Measurements from ENCODE around the gene APAF1. TPM values are rescaled to one million over a fixed set of nuclear protein-coding genes. Genes with fewer than 3 reads are reported as not detected.

The APAF1 gene
- total and polyA plus RNA-seq, 2 of the 13 experiments (the other 11 are each of a cell fraction or from before 2014, with no cell fraction given): 6.0 to 13.0 TPM

GRCh38 chr12:98644433-98644711 lies 718 bp upstream of the APAF1 start (continued):
- TF ChIP-seq ZNF569 (CRISPR knock-in tag; IDR thresholded peaks at IDR 0.05; ENCODE audit: borderline replicate concordance) (peak; percentile 74; the same call in 1 of the 2 replicates), GRHL1 (CRISPR knock-in tag; conservative IDR thresholded peaks at IDR 0.05) (no peak), ARNT2 (CRISPR knock-in tag; IDR thresholded peaks at IDR 0.05; ENCODE audit: low read depth) (0 out of 2 replicates have a peak, but pooled peaks have one; percentile 8), ZNF816 (CRISPR knock-in tag; IDR thresholded peaks at IDR 0.05; ENCODE audit: borderline replicate concordance) (no peak), ZFP90 (CRISPR knock-in tag; IDR thresholded peaks at IDR 0.05; ENCODE audit: borderline replicate concordance) (no peak), KDM3A (CRISPR knock-in tag; IDR thresholded peaks at IDR 0.05; ENCODE audit: low read depth) (0 out of 2 replicates have a peak, but pooled peaks have one; percentile 18), ZNF773 (CRISPR knock-in tag; IDR thresholded peaks at IDR 0.05; ENCODE audit: borderline replicate concordance) (no peak; the same call in 1 of the 2 replicates), ZNF407 (CRISPR knock-in tag; IDR thresholded peaks at IDR 0.05; ENCODE audit: not compliant biosample characterization) (no peak), ZNF275 (CRISPR knock-in tag; IDR thresholded peaks at IDR 0.05; ENCODE audit: borderline replicate concordance) (no peak), ZBTB8A (CRISPR knock-in tag; IDR thresholded peaks at IDR 0.05; ENCODE audit: borderline replicate concordance, low read depth) (no peak), NR2F6 (IDR thresholded peaks at IDR 0.05) (no peak), NR2F6 (CRISPR knock-in tag; IDR thresholded peaks at IDR 0.05) (0 out of 2 replicates have a peak, but pooled peaks have one; percentile 2), NR3C1 (CRISPR knock-in tag; IDR thresholded peaks at IDR 0.05) (no peak), TCF7L2 (IDR thresholded peaks at IDR 0.05; ENCODE audit: low read depth, low read length) (no peak), GFI1 (CRISPR knock-in tag; IDR thresholded peaks at IDR 0.05; ENCODE audit: borderline replicate concordance) (no peak), HNRNPLL (IDR thresholded peaks at IDR 0.05; ENCODE audit: low read depth, low read length, poor library complexity, severe bottlenecking) (no peak), CBX2 (IDR thresholded peaks at IDR 0.05; ENCODE audit: low read depth, low read length) (no peak), CBX2 (CRISPR knock-in tag; IDR thresholded peaks at IDR 0.05; ENCODE audit: low read depth) (no peak), MYC (CRISPR knock-in tag; IDR thresholded peaks at IDR 0.05; ENCODE audit: borderline replicate concordance) (no peak), ATRX (CRISPR knock-in tag; IDR thresholded peaks at IDR 0.05; ENCODE audit: borderline replicate concordance) (no peak), HNF4A (CRISPR knock-in tag; IDR thresholded peaks at IDR 0.05) (no peak)
